Loucy (cell line): ENCODE measurements around the gene LHX4.

Experiments used
- H2AFZ ChIP-seq: fragments of 200-600 bp; sonication (generic); 2 replicates; pipeline ENCODE4 v1.6.0; 2016; ENCODE audit warnings: antibody characterized with exemption, mild to moderate bottlenecking, low read length, moderate library complexity
- H3F3A ChIP-seq: fragments of 200-600 bp; 2 replicates; pipeline ENCODE4 v1.6.0; 2016; ENCODE audit warnings: antibody characterized with exemption, low read depth, mild to moderate bottlenecking
- H3K27me3 ChIP-seq: fragments of 200-600 bp; sonication (generic); 2 replicates; pipeline ENCODE4 v1.6.1; 2014; ENCODE audit warnings: low read length, mild to moderate bottlenecking; ENCODE audit not compliant: insufficient read depth, poor library complexity, severe bottlenecking
- H3K36me3 ChIP-seq: fragments of 200-600 bp; sonication (generic); 2 replicates; pipeline ENCODE4 v1.6.1; 2016; ENCODE audit warnings: low read length; ENCODE audit not compliant: insufficient read depth
- H3K4me1 ChIP-seq: fragments of 200-600 bp; sonication (generic); 2 replicates; pipeline ENCODE4 v1.5.1; 2014; ENCODE audit warnings: low read length, mild to moderate bottlenecking; ENCODE audit not compliant: insufficient read depth, poor library complexity, severe bottlenecking
- H3K4me2 ChIP-seq: fragments of 200-600 bp; sonication (generic); 2 replicates; pipeline ENCODE4 v1.6.0; 2014; ENCODE audit warnings: antibody characterized with exemption, low read length, low read depth, mild to moderate bottlenecking; ENCODE audit not compliant: poor library complexity, severe bottlenecking
- H3K4me3 ChIP-seq: fragments of 200-600 bp; sonication (generic); 2 replicates; pipeline ENCODE4 v1.5.1; 2014; ENCODE audit warnings: low read length, mild to moderate bottlenecking, mixed read lengths; ENCODE audit not compliant: poor library complexity, severe bottlenecking
- H3K79me2 ChIP-seq: fragments of 200-600 bp; sonication (generic); 2 replicates; pipeline ENCODE4 v1.6.1; 2014; ENCODE audit warnings: low read length; ENCODE audit not compliant: insufficient read depth
- H3K9ac ChIP-seq: fragments of 200-600 bp; sonication (generic); 2 replicates; pipeline ENCODE4 v1.6.0; 2014; ENCODE audit warnings: mild to moderate bottlenecking, low read depth, low read length, moderate library complexity; ENCODE audit not compliant: poor library complexity, severe bottlenecking
- H3K9me2 ChIP-seq: fragments of 200-600 bp; sonication (generic); replicated peaks from 2 replicates; pipeline ENCODE4 v1.6.1; 2016; ENCODE audit warnings: low read depth, low read length, mixed read lengths
- H3K9me3 ChIP-seq: fragments of 200-600 bp; sonication (generic); 2 replicates; pipeline ENCODE4 v1.6.1; 2014; ENCODE audit warnings: mild to moderate bottlenecking, antibody characterized with exemption, low read length, low read depth; ENCODE audit not compliant: insufficient read depth
- H4K20me1 ChIP-seq: fragments of 200-600 bp; sonication (generic); 2 replicates; pipeline ENCODE4 v1.6.0; 2014; ENCODE audit warnings: antibody characterized with exemption, low read length, mild to moderate bottlenecking; ENCODE audit not compliant: insufficient read depth, poor library complexity, severe bottlenecking
- EZH2phosphoT487 ChIP-seq: fragments of 200-600 bp; IDR thresholded peaks from 2 replicates; pipeline ENCODE4 v1.6.1; 2018; ENCODE audit warnings: antibody characterized with exemption, mild to moderate bottlenecking, moderate library complexity, borderline replicate concordance
- TF ChIP-seq, protein P1 (sequence below): fragments of 200-600 bp; sonication (generic); conservative IDR thresholded peaks from 2 replicates; pipeline ENCODE4 v1.5.1; 2014; ENCODE audit warnings: mild to moderate bottlenecking, antibody characterized with exemption, low read length

The LHX4 gene

GRCh38 chr1:180247580-180247979 lies 17.5 kb downstream of the LHX4 start:
- TF ChIP-seq, protein P1, sequence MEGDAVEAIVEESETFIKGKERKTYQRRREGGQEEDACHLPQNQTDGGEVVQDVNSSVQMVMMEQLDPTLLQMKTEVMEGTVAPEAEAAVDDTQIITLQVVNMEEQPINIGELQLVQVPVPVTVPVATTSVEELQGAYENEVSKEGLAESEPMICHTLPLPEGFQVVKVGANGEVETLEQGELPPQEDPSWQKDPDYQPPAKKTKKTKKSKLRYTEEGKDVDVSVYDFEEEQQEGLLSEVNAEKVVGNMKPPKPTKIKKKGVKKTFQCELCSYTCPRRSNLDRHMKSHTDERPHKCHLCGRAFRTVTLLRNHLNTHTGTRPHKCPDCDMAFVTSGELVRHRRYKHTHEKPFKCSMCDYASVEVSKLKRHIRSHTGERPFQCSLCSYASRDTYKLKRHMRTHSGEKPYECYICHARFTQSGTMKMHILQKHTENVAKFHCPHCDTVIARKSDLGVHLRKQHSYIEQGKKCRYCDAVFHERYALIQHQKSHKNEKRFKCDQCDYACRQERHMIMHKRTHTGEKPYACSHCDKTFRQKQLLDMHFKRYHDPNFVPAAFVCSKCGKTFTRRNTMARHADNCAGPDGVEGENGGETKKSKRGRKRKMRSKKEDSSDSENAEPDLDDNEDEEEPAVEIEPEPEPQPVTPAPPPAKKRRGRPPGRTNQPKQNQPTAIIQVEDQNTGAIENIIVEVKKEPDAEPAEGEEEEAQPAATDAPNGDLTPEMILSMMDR = no peak
- no peak for TF ChIP-seq EZH2phosphoT487
- Histone ChIP-seq H3K4me1 (peaks cover 17% of the 10 kb centered on the region), H3K36me3 (no peaks in the 10 kb centered on the region), H3K9me3 (no peaks in the 10 kb centered on the region), H3F3A (no peaks in the 10 kb centered on the region), H3K4me3 (no peak overlapping the region), H3K4me2 (no peak overlapping the region), H3K27me3 (no peaks in the 10 kb centered on the region), H4K20me1 (no peaks in the 10 kb centered on the region), H2AFZ (no peak overlapping the region), H3K9ac (no peak overlapping the region), H3K9me2 (no peaks in the 10 kb centered on the region), H3K79me2 (no peaks in the 10 kb centered on the region)

DNA sequence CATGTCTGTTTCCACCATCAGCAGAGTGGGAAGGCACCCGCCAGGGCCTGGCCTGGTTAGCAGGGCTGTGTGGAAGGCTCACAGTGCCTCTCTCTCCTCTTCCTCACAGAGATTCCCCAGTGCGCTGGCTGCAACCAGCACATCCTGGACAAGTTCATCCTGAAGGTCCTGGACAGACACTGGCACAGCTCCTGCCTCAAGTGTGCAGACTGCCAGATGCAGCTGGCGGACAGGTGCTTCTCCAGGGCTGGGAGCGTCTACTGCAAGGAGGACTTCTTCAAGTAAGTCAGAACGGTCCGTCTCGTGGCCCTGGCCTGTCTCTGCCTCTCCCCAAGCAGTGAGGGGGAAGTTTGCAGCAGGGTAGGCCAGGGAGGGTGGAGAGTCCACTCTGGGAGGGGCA lies 18.1 kb downstream of the LHX4 start:
- Histone ChIP-seq H3K27me3 (no peaks in the 10 kb centered on the region), H3K4me2 (no peak overlapping the region), H3K36me3 (no peaks in the 10 kb centered on the region), H3K4me1 (peaks cover 17% of the 10 kb centered on the region), H3K79me2 (no peaks in the 10 kb centered on the region), H2AFZ (no peak overlapping the region), H4K20me1 (no peaks in the 10 kb centered on the region), H3K9ac (no peak overlapping the region), H3K4me3 (no peak overlapping the region), H3F3A (no peaks in the 10 kb centered on the region), H3K9me2 (no peaks in the 10 kb centered on the region), H3K9me3 (no peaks in the 10 kb centered on the region)
- TF ChIP-seq, protein P1 = no peak
- no peak for TF ChIP-seq EZH2phosphoT487

- Histone ChIP-seq H3K9ac (no peak overlapping the region), H3F3A (no peaks in the 10 kb centered on the region), H3K9me2 (no peaks in the 10 kb centered on the region), H3K79me2 (no peaks in the 10 kb centered on the region), H3K36me3 (no peaks in the 10 kb centered on the region), H3K4me1 (peaks cover 17% of the 10 kb centered on the region), H3K27me3 (no peaks in the 10 kb centered on the region), H3K4me3 (no peak overlapping the region), H2AFZ (no peak overlapping the region), H4K20me1 (no peaks in the 10 kb centered on the region), H3K4me2 (no peak overlapping the region), H3K9me3 (no peaks in the 10 kb centered on the region)
- TF ChIP-seq, protein P1 = peak; percentile 70
- TF ChIP-seq EZH2phosphoT487 = no peak
Observed at GRCh38 chr1:180248731-180249681, 18.9 kb downstream of the LHX4 start.
